K562 (cell line): Measurements from ENCODE around the gene CD3D. TPM values are rescaled to one million over a fixed set of nuclear protein-coding genes. Genes with fewer than 3 reads are reported as not detected.

Experiments used
- BRF1 ChIP-seq: IDR thresholded peaks from 3 replicates; pipeline ENCODE4 v1.6.1; 2011; ENCODE audit warnings: borderline replicate concordance, mild to moderate bottlenecking; ENCODE audit not compliant: insufficient read length; ENCODE audit errors: extremely low read depth
- CBX8 ChIP-seq: fragments of 200-600 bp; sonication (generic); IDR thresholded peaks from 2 replicates; pipeline ENCODE4 v1.6.1; 2012; ENCODE audit warnings: borderline replicate concordance, mixed run types, low read depth, mild to moderate bottlenecking, moderate library complexity, mixed read lengths, low read length, control low read depth, inconsistent platforms; ENCODE audit not compliant: poor library complexity, severe bottlenecking; ENCODE audit errors: extremely low read depth
- FOS ChIP-seq: IDR thresholded peaks from 3 replicates; pipeline ENCODE4 v1.6.1; 2011; ENCODE audit not compliant: insufficient read length; ENCODE audit errors: extremely low read depth
- FOXP1 ChIP-seq: sonication (generic); formaldehyde crosslinking; IDR thresholded peaks from 2 replicates; pipeline ENCODE4 v1.8.0; 2022; ENCODE audit warnings: mild to moderate bottlenecking, missing genetic modification reagents
- JUND ChIP-seq, 2 experiments: IDR thresholded peaks; 2 replicates in 1 of 2; 3 replicates in 1 of 2; pipeline ENCODE4 v1.6.1; 2011; ENCODE audit warnings: borderline replicate concordance in 2 of 2, low read depth in 2 of 2, low read length in 2 of 2, improper control_type of control experiment in 1 of 2, missing biosample characterization in 1 of 2, missing genetic modification characterization in 1 of 2, missing genetic modification reagents in 1 of 2
- NCOA4 ChIP-seq: fragments of 450-650 bp; IDR thresholded peaks from 2 replicates; pipeline ENCODE4 v1.6.1; 2018; ENCODE audit warnings: mild to moderate bottlenecking; ENCODE audit not compliant: partially characterized antibody
- PML ChIP-seq: IDR thresholded peaks from 2 replicates; pipeline ENCODE4 v1.6.1; 2012; ENCODE audit warnings: low read length, inconsistent platforms
- REST ChIP-seq, 2 experiments: fragments of 450-650 bp; formaldehyde crosslinking in 1 of 2; IDR thresholded peaks; 2 replicates each; pipeline versions ENCODE4 v1.4.0 to v1.6.1; 2014 to 2020; ENCODE audit warnings: mild to moderate bottlenecking in 2 of 2, borderline replicate concordance in 1 of 2, low read depth in 1 of 2
- SRSF3 ChIP-seq: fragments of 200-400 bp; formaldehyde crosslinking; IDR thresholded peaks from 2 replicates; pipeline ENCODE4 v1.6.1; 2016; ENCODE audit warnings: mild to moderate bottlenecking, low read length, moderate library complexity; ENCODE audit not compliant: insufficient read depth
- polyA plus RNA-seq, 8 experiments: library from polyadenylated mRNA; depleted of rRNA in 4 of 8; stranded (reverse) in 5 of 8; unstranded in 3 of 8; fragments of >200 nt; fragmentation: Nextera tagmentation in 2 of 8; fragmentation: Illumina TruSeq in 1 of 8; extraction: Ambion mirVana in 2 of 8; extraction: Trizol in 1 of 8; gene quantifications; 2 replicates each; pipeline versions ENCODE4 v1.2.1 to v1.2.3, GENCODE V29; 2011 to 2014; ENCODE audit warnings: inconsistent platforms in 1 of 8, missing spikeins in 1 of 8
- total RNA-seq, 7 experiments: library from RNA; depleted of rRNA in 6 of 7; stranded (reverse); fragments of >200 nt in 6 of 7; fragmentation: Illumina TruSeq in 2 of 7; extraction: Trizol in 2 of 7; gene quantifications; 2 replicates each; pipeline versions ENCODE4 v1.2.1 to v1.2.3, GENCODE V29; 2011 to 2021; ENCODE audit warnings: low replicate concordance in 1 of 7
- TF ChIP-seq, protein P1 (sequence below): fragments of 250-450 bp; sonication (Bioruptor Pico); IDR thresholded peaks from 2 replicates; pipeline ENCODE4 v1.8.0; 2022; ENCODE audit warnings: inconsistent platforms

CD3D gene
- total and polyA plus RNA-seq, 9 of the 15 experiments (the other 6 are each of a cell fraction or from before 2014, with no cell fraction given) = 36.2 to 238 (median 67.1) TPM

- TF ChIP-seq FOXP1 (no peak), BRF1 (no peak), CBX8 (no peak), JUND (IDR thresholded peaks at IDR 0.05; ENCODE audit: borderline replicate concordance, low read depth, low read length) (peak; percentile 45; the same call in 1 of the 2 replicates), JUND (tag; IDR thresholded peaks at IDR 0.05; ENCODE audit: borderline replicate concordance, low read depth, low read length) (no peak), SRSF3 (no peak), REST (IDR thresholded peaks at IDR 0.05; ENCODE audit: borderline replicate concordance) (peak; percentile 73), REST (CRISPR knock-in tag; IDR thresholded peaks at IDR 0.05; ENCODE audit: low read depth) (no peak), FOS (no peak), NCOA4 (no peak), PML (no peak)
- TF ChIP-seq, protein P1, sequence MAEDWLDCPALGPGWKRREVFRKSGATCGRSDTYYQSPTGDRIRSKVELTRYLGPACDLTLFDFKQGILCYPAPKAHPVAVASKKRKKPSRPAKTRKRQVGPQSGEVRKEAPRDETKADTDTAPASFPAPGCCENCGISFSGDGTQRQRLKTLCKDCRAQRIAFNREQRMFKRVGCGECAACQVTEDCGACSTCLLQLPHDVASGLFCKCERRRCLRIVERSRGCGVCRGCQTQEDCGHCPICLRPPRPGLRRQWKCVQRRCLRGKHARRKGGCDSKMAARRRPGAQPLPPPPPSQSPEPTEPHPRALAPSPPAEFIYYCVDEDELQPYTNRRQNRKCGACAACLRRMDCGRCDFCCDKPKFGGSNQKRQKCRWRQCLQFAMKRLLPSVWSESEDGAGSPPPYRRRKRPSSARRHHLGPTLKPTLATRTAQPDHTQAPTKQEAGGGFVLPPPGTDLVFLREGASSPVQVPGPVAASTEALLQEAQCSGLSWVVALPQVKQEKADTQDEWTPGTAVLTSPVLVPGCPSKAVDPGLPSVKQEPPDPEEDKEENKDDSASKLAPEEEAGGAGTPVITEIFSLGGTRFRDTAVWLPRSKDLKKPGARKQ (CRISPR knock-in tag) = no peak
Observed at GRCh38 chr11:118295815-118296454, 46.6 kb downstream of the CD3D start (continued).
